GM21367 (cell line): ENCODE results near the gene PLSCR4.
"Not testable (repeated sequence)": the region's sequence is repeated elsewhere in the genome, so short reads cannot be mapped to it uniquely, and the experiment has no call there.

Experiments used
- ATAC-seq: cut with Tn5 transposase; IDR thresholded peaks from one replicate; pipeline ENCODE4 v1.9.1; 2021; ENCODE audit not compliant: unreplicated experiment

Gene PLSCR4

GRCh38 chr3:146249921-146250320 is 984 bp downstream of the PLSCR4 start:
- ATAC-seq, result no peak

DNA sequence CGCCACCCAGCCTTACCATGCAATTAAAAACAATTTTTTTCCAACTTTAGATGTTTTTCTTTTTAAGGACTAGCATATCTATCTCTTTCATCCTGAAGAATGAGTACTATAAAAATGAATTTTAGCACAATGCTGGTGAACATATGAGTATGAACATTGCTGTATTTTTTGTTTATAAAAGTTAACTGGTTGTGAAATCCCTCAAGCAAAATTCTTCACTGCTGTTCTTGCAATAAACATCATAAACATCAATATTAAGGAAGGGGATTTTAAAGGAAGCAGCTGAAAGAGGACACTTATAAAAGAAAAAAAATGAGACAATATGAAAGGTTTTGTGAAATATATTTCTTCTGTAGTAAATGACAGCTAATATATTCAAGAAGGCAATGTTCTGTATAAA is 3.0 kb downstream of the PLSCR4 start:
- ATAC-seq, result no peak

DNA sequence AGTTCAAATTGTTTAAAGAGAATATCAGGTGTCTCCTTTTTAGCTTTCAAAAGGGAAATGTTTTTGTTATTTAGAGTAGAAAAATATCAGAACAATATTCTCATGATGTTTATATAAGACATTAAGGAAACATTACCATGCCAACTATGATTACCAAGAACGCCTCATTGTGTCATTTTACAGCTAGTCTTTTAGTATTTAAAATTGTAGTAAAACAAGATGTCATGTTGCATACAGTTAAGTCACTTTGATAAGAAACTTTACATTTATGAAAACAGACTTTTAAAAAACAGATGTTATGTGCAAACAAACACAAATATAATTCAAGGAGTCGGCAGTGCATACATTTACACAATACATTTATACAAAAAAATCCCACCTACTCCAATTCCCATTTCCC is 4.4 kb downstream of the PLSCR4 start:
- ATAC-seq, result no peak

DNA sequence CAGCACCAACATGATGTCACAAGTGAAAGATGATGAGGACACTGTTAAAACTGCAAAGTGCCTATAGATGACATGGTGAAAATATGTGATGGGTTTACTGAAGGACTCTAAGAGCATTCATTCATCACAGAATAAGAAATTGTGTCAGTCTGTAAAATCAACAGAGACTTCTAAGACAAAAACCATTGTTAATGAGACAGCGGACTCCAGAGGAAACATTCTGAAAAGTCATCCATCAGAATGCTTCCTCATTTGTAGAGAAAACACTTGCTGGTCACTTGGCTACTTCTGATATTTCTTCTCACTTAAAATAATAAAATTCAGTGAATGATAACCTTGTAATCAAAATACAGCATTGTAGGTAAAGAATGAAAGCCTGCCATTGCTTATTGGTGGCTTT is 7.3 kb downstream of the PLSCR4 start:
- ATAC-seq, result no peak

- no peak for ATAC-seq
Observed at GRCh38 chr3:146241523-146242240, 9.2 kb downstream of the PLSCR4 start.

DNA sequence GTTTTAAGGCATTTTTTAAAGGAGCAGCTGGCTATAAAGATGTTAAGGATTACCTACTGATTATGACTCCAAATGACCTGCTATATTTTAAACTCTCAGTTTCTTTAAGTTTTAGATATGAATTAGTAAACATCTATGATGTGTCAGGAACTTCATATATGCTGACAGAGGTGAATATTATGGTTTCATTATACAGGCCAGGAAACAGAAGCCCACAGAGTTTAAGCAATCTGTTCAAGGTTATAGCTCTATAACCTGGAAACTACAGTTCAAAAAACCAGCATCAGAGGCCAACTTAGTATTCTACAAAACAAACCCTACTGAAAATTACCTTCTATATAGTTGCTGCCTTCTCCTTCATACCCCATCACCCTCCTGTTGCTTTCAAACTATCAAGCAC is 17.4 kb downstream of the PLSCR4 start:
- no peak for ATAC-seq

DNA sequence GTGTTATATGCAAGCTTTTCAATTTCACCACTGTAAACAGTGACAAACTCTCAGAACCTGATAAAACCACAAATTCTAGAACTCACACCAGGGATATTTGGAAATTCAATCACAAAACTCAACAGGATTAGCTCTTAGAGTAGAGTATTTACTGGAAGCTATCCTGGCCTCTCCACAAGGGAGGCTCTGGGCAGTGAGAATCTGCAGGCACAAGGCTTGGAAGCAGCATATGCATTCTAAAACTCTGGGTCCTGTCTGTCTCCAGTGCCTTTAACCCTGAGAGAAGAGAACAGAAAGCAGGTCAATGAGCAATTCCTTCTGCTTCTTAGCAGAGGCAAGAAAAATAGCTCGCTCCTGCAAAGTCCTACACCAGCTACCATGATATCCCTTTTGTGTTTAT is 23.4 kb downstream of the PLSCR4 start:
- ATAC-seq, result no peak

- ATAC-seq, result no peak
Observed at GRCh38 chr3:146226881-146227280, 24.0 kb downstream of the PLSCR4 start.

- ATAC-seq, result not testable (repeated sequence)
Observed at GRCh38 chr3:146225458-146225857, 25.4 kb downstream of the PLSCR4 start.

DNA sequence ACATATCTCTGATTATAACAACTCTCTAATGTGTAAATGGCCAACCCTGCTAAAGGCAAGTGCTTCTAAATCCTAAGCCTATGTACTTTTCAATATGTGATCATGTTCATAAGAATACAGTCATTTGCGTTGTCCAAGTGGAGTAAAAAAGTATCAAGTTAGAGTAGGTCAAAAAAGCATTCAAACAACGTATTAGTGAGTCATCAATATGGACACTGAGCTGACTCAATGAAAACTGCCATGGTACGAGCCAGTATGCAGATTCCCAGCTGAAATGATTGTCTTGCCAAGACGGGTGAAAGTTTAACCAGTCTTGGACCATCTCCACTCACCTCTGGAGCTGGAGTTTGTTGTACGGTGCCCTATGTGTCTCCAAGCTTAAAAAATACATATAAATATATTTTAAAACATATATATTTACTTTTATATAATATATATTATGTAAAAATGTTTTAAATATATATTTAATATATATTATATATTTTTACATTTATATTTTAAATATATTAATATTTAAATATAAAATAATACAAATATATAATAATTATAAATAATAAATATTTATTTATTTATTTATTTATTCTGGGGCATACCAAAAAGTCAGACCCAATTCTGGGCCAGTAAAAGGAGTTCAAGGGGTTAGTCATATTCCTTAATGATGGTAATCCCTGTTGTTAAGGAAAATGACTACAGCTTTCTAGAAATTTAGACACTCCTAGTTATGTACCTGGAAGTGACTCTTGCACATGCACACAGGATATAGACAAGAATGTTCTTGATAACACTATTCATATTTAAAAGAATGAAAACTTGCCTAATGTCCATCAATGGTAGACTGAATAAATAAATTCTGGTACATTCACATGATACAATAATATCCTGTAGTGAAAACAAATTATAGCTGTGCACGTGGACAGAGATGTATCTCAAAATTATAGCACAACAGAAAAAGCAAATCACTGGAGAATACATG is 27.2 kb downstream of the PLSCR4 start:
- no peak for ATAC-seq

GRCh38 chr3:146222204-146223046 is 28.5 kb downstream of the PLSCR4 start:
- ATAC-seq, result no peak

- no peak for ATAC-seq
Observed at GRCh38 chr3:146221276-146221675, 29.6 kb downstream of the PLSCR4 start.

GRCh38 chr3:146218880-146219866 is 31.7 kb downstream of the PLSCR4 start:
- ATAC-seq, result no peak

DNA sequence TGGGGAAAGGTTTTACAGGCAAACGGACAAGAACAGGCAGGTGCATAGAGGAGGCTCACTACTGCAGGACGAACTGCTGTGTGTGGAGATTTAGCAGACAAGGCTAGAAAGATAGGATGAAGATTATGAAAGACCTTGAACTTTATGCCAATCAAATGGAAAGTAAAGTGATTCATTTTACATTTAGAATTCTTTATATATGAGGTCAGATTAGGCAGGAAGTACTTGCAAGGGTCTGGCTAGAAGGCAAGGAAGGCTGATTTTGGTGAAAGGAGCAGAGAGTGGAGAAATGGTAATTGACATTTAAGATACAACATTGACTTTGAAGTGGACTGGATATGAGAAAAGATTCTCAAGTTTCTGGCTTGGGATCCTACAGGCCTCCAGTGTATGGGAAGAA is 33.6 kb downstream of the PLSCR4 start:
- ATAC-seq, result no peak

GRCh38 chr3:146214493-146214892 is 36.4 kb downstream of the PLSCR4 start:
- ATAC-seq, result no peak

DNA sequence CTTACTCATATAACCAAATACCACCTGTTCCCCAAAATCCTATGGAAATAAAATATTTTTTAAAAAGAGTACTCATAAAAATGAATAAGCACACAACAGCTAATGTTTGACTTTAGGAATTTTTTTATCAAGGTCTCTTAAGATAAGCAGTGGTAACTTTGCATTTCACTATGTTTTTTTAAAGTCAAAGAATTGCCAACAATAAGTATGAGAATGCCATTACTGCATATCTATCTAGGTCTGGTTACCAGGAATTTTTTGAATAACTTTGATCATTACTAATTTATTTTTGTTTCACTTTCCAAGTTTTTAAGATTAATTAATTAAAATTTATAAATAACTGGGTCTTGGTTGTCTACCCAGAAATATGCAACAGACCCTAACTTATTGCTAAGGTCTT is 41.5 kb downstream of the PLSCR4 start:
- ATAC-seq, result no peak

GRCh38 chr3:146203776-146204175 is 47.1 kb downstream of the PLSCR4 start:
- ATAC-seq, result no peak

DNA sequence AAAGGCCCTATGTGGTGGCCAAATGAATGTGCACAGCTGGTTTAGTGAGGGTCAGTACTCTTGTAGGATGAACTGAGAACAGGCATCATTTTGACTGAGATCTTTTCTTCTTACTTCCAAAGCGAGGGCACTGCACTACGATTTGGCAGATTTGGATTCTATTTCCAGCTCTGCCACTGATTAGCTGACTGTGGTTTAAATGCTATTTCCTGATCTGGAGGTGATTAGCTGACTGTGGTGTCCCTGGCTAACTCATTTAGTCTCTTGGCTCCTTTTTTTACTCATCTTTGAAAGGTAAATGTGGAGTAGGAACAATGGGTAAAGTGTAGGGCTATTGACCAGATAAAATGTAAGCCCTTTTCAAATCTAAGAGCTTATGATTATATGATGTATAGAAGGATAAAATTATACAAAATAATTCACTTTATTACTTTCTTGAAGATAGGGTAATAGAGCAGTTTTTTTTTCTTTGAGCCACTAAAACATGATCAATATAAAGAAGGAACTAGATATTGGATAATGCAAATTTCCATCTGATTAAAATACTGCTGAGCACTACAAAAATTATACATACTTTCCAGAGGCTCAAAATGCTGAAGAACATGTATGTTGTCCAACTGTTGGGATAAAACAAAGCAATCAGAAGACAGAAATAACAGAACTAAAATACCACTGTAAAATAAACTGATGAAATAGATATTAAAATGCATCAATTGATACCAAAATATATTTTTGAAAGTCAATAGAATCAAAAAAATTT is 50.3 kb downstream of the PLSCR4 start:
- ATAC-seq, result no peak

- no peak for ATAC-seq
Observed at GRCh38 chr3:146199762-146200161, 51.1 kb downstream of the PLSCR4 start.
